HCT116 (cell line): ENCODE data around the gene IDUA. TPM values are rescaled to one million over a fixed set of nuclear protein-coding genes. Genes with fewer than 3 reads are reported as not detected.

Experiments used
- ATAC-seq: fragments of 200-7000 bp; cut with Tn5 transposase; 2 replicates; pipeline ENCODE4 v1.9.1; 2020; ENCODE audit warnings: mild to moderate bottlenecking, moderate library complexity
- BruUV-seq: library from RNA; stranded (reverse); fragments of 400-500 nt; replicated peaks from 2 replicates; lab custom pipeline; 2021; lab: Mats Ljungman, UMichigan
- CTCF ChIA-PET: fragments of 300-600 bp; sonication (Branson Sonifier 250); formaldehyde crosslinking; loops from one replicate; lab custom pipeline; 2021; ENCODE audit warnings: antibody characterized with exemption; lab: Charles Lee
- POLR2A ChIA-PET: fragments of 300-600, 350-600 bp; sonication (Branson Sonifier 250); formaldehyde crosslinking; loops from one replicate; lab custom pipeline; 2021; ENCODE audit warnings: antibody characterized with exemption; lab: Charles Lee
- RAD21 ChIA-PET, 2 experiments: fragments of 300-600 bp; sonication (Branson Sonifier 250); formaldehyde crosslinking; loops; one replicate each; lab custom pipeline; 2023; ENCODE audit warnings: low total read pairs in 2 of 2; ENCODE audit not compliant: uncharacterized antibody in 2 of 2, unreplicated experiment in 2 of 2, low non-redundant PET in 1 of 2; lab: Charles Lee
- DNase-seq: peaks from one replicate; pipeline ENCODE4 v3.0.0-alpha.2; 2010; ENCODE audit warnings: low read depth, low spot score
- H2AFZ ChIP-seq: fragments of 200-600 bp; shearing (Covaris generic), sonication (generic); 2 replicates; pipeline ENCODE4 v1.6.1; 2017; ENCODE audit warnings: low read depth, mixed run types, mixed read lengths, antibody characterized with exemption, low read length; ENCODE audit not compliant: poor library complexity, severe bottlenecking
- H3K27ac ChIP-seq: 2 replicates; pipeline ENCODE4 v1.5.1; 2012; ENCODE audit warnings: low read depth, low read length
- H3K27me3 ChIP-seq: fragments of 200-600 bp; sonication (generic); 2 replicates; pipeline ENCODE4 v1.6.1; 2016; ENCODE audit warnings: mixed run types, low read length, mixed read lengths; ENCODE audit not compliant: insufficient read depth
- H3K36me3 ChIP-seq, 2 experiments: fragments of 200-500 bp in 1 of 2; fragments of 200-600 bp in 1 of 2; sonication (Bioruptor generic) in 1 of 2; sonication (generic) in 1 of 2; 2 replicates each; pipeline versions ENCODE4 v1.5.1 to v1.6.1; 2014 to 2016; ENCODE audit warnings: low read length in 2 of 2, inconsistent platforms in 1 of 2, mixed read lengths in 1 of 2, mixed run types in 1 of 2; ENCODE audit not compliant: insufficient read depth in 2 of 2, control insufficient read depth in 1 of 2
- H3K4me1 ChIP-seq, 2 experiments: fragments of 200-600 bp in 1 of 2; sonication (generic) in 1 of 2; 2 replicates each; pipeline versions ENCODE4 v1.5.1 to v1.6.1; 2012 to 2017; ENCODE audit warnings: low read length in 2 of 2, inconsistent platforms in 1 of 2, mild to moderate bottlenecking in 1 of 2, mixed read lengths in 1 of 2, mixed run types in 1 of 2, moderate library complexity in 1 of 2; ENCODE audit not compliant: insufficient read depth in 2 of 2, control insufficient read depth in 1 of 2
- H3K4me2 ChIP-seq: fragments of 200-600 bp; sonication (generic); 2 replicates; pipeline ENCODE4 v1.6.1; 2017; ENCODE audit warnings: mixed run types, low read length, mixed read lengths
- H3K4me3 ChIP-seq, 2 experiments: fragments of 200-600 bp in 1 of 2; sonication (generic) in 1 of 2; replicated peaks in 1 of 2; 2 replicates each; pipeline ENCODE4 v1.5.1; 2011 to 2016; ENCODE audit warnings: low read length in 2 of 2, control low read depth in 1 of 2, low read depth in 1 of 2, mild to moderate bottlenecking in 1 of 2, mixed read lengths in 1 of 2, mixed run types in 1 of 2
- H3K79me2 ChIP-seq: fragments of 200-600 bp; sonication (generic); 2 replicates; pipeline ENCODE4 v1.6.1; 2017; ENCODE audit warnings: mild to moderate bottlenecking, mixed run types, low read length, moderate library complexity, mixed read lengths; ENCODE audit not compliant: insufficient read depth
- H3K9ac ChIP-seq: fragments of 200-600 bp; sonication (generic); 2 replicates; pipeline ENCODE4 v1.6.1; 2016; ENCODE audit warnings: low read length, mixed read lengths
- H3K9me2 ChIP-seq: fragments of 200-600 bp; sonication (generic), shearing (Covaris generic); 2 replicates; pipeline ENCODE4 v1.6.1; 2017; ENCODE audit warnings: mixed run types, mild to moderate bottlenecking, moderate library complexity; ENCODE audit not compliant: insufficient read depth
- H3K9me3 ChIP-seq, 2 experiments: fragments of 200-500 bp in 1 of 2; fragments of 200-600 bp in 1 of 2; sonication (Bioruptor generic) in 1 of 2; sonication (generic) in 1 of 2; 2 replicates each; pipeline ENCODE4 v1.6.1; 2014 to 2017; ENCODE audit warnings: low read length in 2 of 2, mixed read lengths in 2 of 2, inconsistent platforms in 1 of 2, low read depth in 1 of 2, mild to moderate bottlenecking in 1 of 2, mixed run types in 1 of 2, moderate library complexity in 1 of 2; ENCODE audit not compliant: control insufficient read depth in 1 of 2, insufficient read depth in 1 of 2
- H4K20me1 ChIP-seq: fragments of 200-600 bp; sonication (generic), shearing (Covaris generic); 2 replicates; pipeline ENCODE4 v1.6.1; 2017; ENCODE audit warnings: mixed run types, mild to moderate bottlenecking, moderate library complexity; ENCODE audit not compliant: insufficient read depth
- ATF3 ChIP-seq: IDR thresholded peaks from 2 replicates; pipeline ENCODE4 v1.6.1; 2012
- CEBPB ChIP-seq: IDR thresholded peaks from 2 replicates; pipeline ENCODE4 v1.6.1; 2012; ENCODE audit warnings: low read depth
- EGR1 ChIP-seq: IDR thresholded peaks from 2 replicates; pipeline ENCODE4 v1.6.1; 2012; ENCODE audit warnings: low read depth
- ELF1 ChIP-seq: IDR thresholded peaks from 2 replicates; pipeline ENCODE4 v1.6.1; 2012; ENCODE audit warnings: low read depth, borderline replicate concordance
- EZH2 ChIP-seq: fragments of 200-600 bp; sonication (generic); IDR thresholded peaks from 2 replicates; pipeline ENCODE4 v1.6.1; 2017; ENCODE audit warnings: antibody characterized with exemption, mixed run types
- EZH2phosphoT487 ChIP-seq: fragments of 200-600 bp; IDR thresholded peaks from 2 replicates; pipeline ENCODE4 v1.6.1; 2018; ENCODE audit warnings: antibody characterized with exemption, borderline replicate concordance
- FOSL1 ChIP-seq: IDR thresholded peaks from 2 replicates; pipeline ENCODE4 v1.6.1; 2012; ENCODE audit warnings: low read depth
- JUND ChIP-seq: IDR thresholded peaks from 2 replicates; pipeline ENCODE4 v1.6.1; 2012
- MAX ChIP-seq: IDR thresholded peaks from 2 replicates; pipeline ENCODE4 v1.6.1; 2012
- POLR2A ChIP-seq: IDR thresholded peaks from 2 replicates; pipeline ENCODE4 v1.7.0; 2011; ENCODE audit warnings: borderline replicate concordance; ENCODE audit not compliant: insufficient read depth, insufficient read length; ENCODE audit errors: extremely low read depth
- POLR2AphosphoS5 ChIP-seq: IDR thresholded peaks from 2 replicates; pipeline ENCODE4 v1.6.1; 2011; ENCODE audit warnings: mild to moderate bottlenecking, low read depth, low read length, moderate library complexity
- RAD21 ChIP-seq: IDR thresholded peaks from 2 replicates; pipeline ENCODE4 v1.6.1; 2012; ENCODE audit warnings: low read depth, mild to moderate bottlenecking
- REST ChIP-seq: IDR thresholded peaks from 2 replicates; pipeline ENCODE4 v1.6.1; 2012; ENCODE audit warnings: low read depth
- SIN3A ChIP-seq: IDR thresholded peaks from 2 replicates; pipeline ENCODE4 v1.6.1; 2012; ENCODE audit warnings: low read depth
- SP1 ChIP-seq: IDR thresholded peaks from 2 replicates; pipeline ENCODE4 v1.6.1; 2012; ENCODE audit warnings: low read depth
- SRF ChIP-seq: IDR thresholded peaks from 2 replicates; pipeline ENCODE4 v1.6.1; 2012; ENCODE audit warnings: low read depth
- TCF7L2 ChIP-seq: IDR thresholded peaks from 2 replicates; pipeline ENCODE4 v1.7.0; 2011; ENCODE audit warnings: borderline replicate concordance, inconsistent platforms; ENCODE audit not compliant: insufficient read depth, insufficient read length; ENCODE audit errors: extremely low read depth
- YY1 ChIP-seq: IDR thresholded peaks from 2 replicates; pipeline ENCODE4 v1.6.1; 2011; ENCODE audit warnings: low read length, low read depth, moderate library complexity, mild to moderate bottlenecking; ENCODE audit not compliant: insufficient replicate concordance; ENCODE audit errors: extremely low read depth
- ZBTB33 ChIP-seq: IDR thresholded peaks from 2 replicates; pipeline ENCODE4 v1.6.1; 2011; ENCODE audit warnings: mild to moderate bottlenecking, low read length, moderate library complexity; ENCODE audit not compliant: insufficient replicate concordance; ENCODE audit errors: extremely low read depth
- ZNF274 ChIP-seq: fragments of 200-500 bp; sonication (Bioruptor generic); IDR thresholded peaks from 2 replicates; pipeline ENCODE4 v1.6.1; 2014; ENCODE audit warnings: mild to moderate bottlenecking, low read depth, low read length, inconsistent platforms
- intact Hi-C: fragments of 100-400 bp; cut with micrococcal nuclease; formaldehyde crosslinking; loops from 2 replicates; pipeline ENCODE4 v1.10.0; 2022
- total RNA-seq: library from RNA; stranded (reverse); gene quantifications from one replicate; pipeline ENCODE4 v1.2.1, GENCODE V29; 2021; ENCODE audit not compliant: unreplicated experiment

The IDUA gene
- total RNA-seq, 1 experiment from 2014 or later, result 28.2 TPM

GRCh38 chr4:955161-955921, 31.5 kb upstream of the IDUA start:
- Histone ChIP-seq H3K9me2 (no peaks in the 10 kb centered on the region), H3K9me3 (no peaks in the 10 kb centered on the region), H3K36me3 (no peaks in the 10 kb centered on the region), H3K27me3 (no peaks in the 10 kb centered on the region), H3K4me2 (no peak overlapping the region), H3K79me2 (no peaks in the 10 kb centered on the region; the same call in 1 of the 2 replicates), H2AFZ (no peak overlapping the region), H4K20me1 (no peaks in the 10 kb centered on the region), H3K9ac (no peak overlapping the region), H3K4me3 (no peak overlapping the region), H3K27ac (no peak overlapping the region), H3K4me1 (no peaks in the 10 kb centered on the region)
- ChIA-PET RAD21 (no interaction called here), POLR2A (no interaction called here), CTCF (no interaction called here)
- DNase-seq (no peak), ATAC-seq (no peak)
- BruUV-seq, result no TSS peak
- intact Hi-C loops, result no loop called here
- TF ChIP-seq ATF3 (no peak), MAX (no peak), ZNF274 (no peak), EZH2phosphoT487 (no peak), SRF (no peak), SIN3A (no peak), FOSL1 (no peak), REST (no peak), SP1 (no peak), POLR2AphosphoS5 (no peak), EZH2 (no peak), YY1 (no peak), ELF1 (no peak), POLR2A (no peak), EGR1 (no peak), TCF7L2 (no peak), CEBPB (no peak), RAD21 (no peak), ZBTB33 (no peak), JUND (no peak)
